ENCODE data around the gene PPM1H. TPM values are rescaled to one million over a fixed set of nuclear protein-coding genes. Genes with fewer than 3 reads are reported as not detected.

PPM1H gene
- total and polyA plus RNA-seq, 2 donors (not counting 1 experiment from before 2014, with no cell fraction given) = 0.01 TPM; not detected in 1

DNA sequence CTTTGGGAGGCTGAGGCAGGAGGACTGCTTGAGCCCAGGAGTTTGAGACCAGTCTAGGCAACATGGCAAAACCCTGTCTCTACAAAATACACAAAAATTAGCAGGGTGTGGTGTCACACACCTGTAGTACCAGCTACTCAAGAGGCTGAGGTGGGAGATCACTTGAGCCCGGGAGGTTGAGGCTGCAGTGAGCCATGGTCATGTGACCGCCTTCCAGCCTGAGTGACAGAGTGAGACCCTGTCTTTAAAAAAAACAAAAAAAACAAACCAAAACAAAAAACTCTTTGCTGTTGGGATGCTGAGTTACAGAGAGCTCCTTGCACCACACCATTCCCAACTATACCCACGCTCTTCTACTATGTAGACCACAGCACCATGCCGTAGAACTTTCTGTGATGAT, 221.2 kb downstream of the PPM1H start:
- no peak overlapping the region for H3K4me3 ChIP-seq (ENCODE audit: control extremely low read depth in 1 of 5, extremely low read depth in 1 of 5, insufficient read depth in 1 of 5, low read depth in 2 of 5, low read length in 4 of 5)
- DNase-seq (no peak), ATAC-seq (ENCODE audit: low read depth) (no peak)
- H2AFZ ChIP-seq (ENCODE audit: insufficient read depth, low read depth, low read length, poor library complexity, severe bottlenecking) = no peak overlapping the region
- 100% methylated on average over 2 of the region's 4 CpGs for WGBS (ENCODE audit: insufficient coverage)
- H3K27ac Mint-ChIP-seq = no peak overlapping the region
- ChIA-PET POLR2A (no interaction called here), CTCF (no interaction called here)
- no peaks in the 10 kb centered on the region for H3K9me3 ChIP-seq (ENCODE audit: control extremely low read depth in 1 of 3, control insufficient read depth in 2 of 3, insufficient read depth in 1 of 3, low read length in 2 of 3)
- no peaks in the 10 kb centered on the region for H3K4me1 Mint-ChIP-seq
- no peak overlapping the region for H3K9ac ChIP-seq (ENCODE audit: low read length)
- no peak overlapping the region for H3K4me3 Mint-ChIP-seq
- no peaks in the 10 kb centered on the region for H4K20me1 ChIP-seq (ENCODE audit: control insufficient read depth, insufficient read depth, low read length, poor library complexity, severe bottlenecking)
- H3K4me2 ChIP-seq (replicated peaks; ENCODE audit: low read depth, low read length, poor library complexity, severe bottlenecking) = no peak overlapping the region
- no peaks in the 10 kb centered on the region for H3K27me3 Mint-ChIP-seq
- no peaks in the 10 kb centered on the region for H3K27me3 ChIP-seq (replicated peaks in 1 of 4; ENCODE audit: control extremely low read depth in 1 of 4, control insufficient read depth in 3 of 4, insufficient read depth in 4 of 4, low read length in 3 of 4)
- H3K4me1 ChIP-seq (ENCODE audit: control insufficient read depth in 2 of 2, insufficient read depth in 2 of 2, low read length in 2 of 2) = no peaks in the 10 kb centered on the region
- intact Hi-C loops (cut with micrococcal nuclease) = no loop called here
- H3K79me2 ChIP-seq (ENCODE audit: control insufficient read depth, insufficient read depth, low read length) = no peaks in the 10 kb centered on the region
- no peak for TF ChIP-seq EZH2 (IDR thresholded peaks at IDR 0.05; ENCODE audit: borderline replicate concordance, insufficient read depth, low read depth, low read length, poor library complexity, severe bottlenecking)
- TF ChIP-seq, protein P1, sequence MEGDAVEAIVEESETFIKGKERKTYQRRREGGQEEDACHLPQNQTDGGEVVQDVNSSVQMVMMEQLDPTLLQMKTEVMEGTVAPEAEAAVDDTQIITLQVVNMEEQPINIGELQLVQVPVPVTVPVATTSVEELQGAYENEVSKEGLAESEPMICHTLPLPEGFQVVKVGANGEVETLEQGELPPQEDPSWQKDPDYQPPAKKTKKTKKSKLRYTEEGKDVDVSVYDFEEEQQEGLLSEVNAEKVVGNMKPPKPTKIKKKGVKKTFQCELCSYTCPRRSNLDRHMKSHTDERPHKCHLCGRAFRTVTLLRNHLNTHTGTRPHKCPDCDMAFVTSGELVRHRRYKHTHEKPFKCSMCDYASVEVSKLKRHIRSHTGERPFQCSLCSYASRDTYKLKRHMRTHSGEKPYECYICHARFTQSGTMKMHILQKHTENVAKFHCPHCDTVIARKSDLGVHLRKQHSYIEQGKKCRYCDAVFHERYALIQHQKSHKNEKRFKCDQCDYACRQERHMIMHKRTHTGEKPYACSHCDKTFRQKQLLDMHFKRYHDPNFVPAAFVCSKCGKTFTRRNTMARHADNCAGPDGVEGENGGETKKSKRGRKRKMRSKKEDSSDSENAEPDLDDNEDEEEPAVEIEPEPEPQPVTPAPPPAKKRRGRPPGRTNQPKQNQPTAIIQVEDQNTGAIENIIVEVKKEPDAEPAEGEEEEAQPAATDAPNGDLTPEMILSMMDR (IDR thresholded peaks at IDR 0.05) = no peak
- no peaks in the 10 kb centered on the region for H3K36me3 ChIP-seq (replicated peaks in 1 of 2; ENCODE audit: control extremely low read depth in 1 of 2, control insufficient read depth in 1 of 2, extremely low read depth in 1 of 2, insufficient read depth in 2 of 2, low read length in 1 of 2)
- H3K9me3 Mint-ChIP-seq (ENCODE audit: insufficient read depth) = no peaks in the 10 kb centered on the region
- no peak overlapping the region for H3K27ac ChIP-seq (ENCODE audit: low read length in 2 of 2)

GRCh38 chr12:62712681-62713573, 222.0 kb downstream of the PPM1H start:
- 97% methylated on average over 3 of the region's 8 CpGs for WGBS (ENCODE audit: insufficient coverage)
- H3K9me3 ChIP-seq (ENCODE audit: control extremely low read depth in 1 of 3, control insufficient read depth in 2 of 3, insufficient read depth in 1 of 3, low read length in 2 of 3) = no peaks in the 10 kb centered on the region
- no peak for DNase-seq
- H2AFZ ChIP-seq (ENCODE audit: insufficient read depth, low read depth, low read length, poor library complexity, severe bottlenecking) = no peak overlapping the region
- TF ChIP-seq, protein P1 (IDR thresholded peaks at IDR 0.05) = no peak
- no peak for TF ChIP-seq EZH2 (IDR thresholded peaks at IDR 0.05; ENCODE audit: borderline replicate concordance, insufficient read depth, low read depth, low read length, poor library complexity, severe bottlenecking)
- H3K27ac Mint-ChIP-seq = no peak overlapping the region
- no peak overlapping the region for H3K27ac ChIP-seq (ENCODE audit: low read length in 2 of 2)
- intact Hi-C loops (cut with micrococcal nuclease) = no loop called here
- no peaks in the 10 kb centered on the region for H4K20me1 ChIP-seq (ENCODE audit: control insufficient read depth, insufficient read depth, low read length, poor library complexity, severe bottlenecking)
- no peaks in the 10 kb centered on the region for H3K27me3 Mint-ChIP-seq
- H3K4me1 Mint-ChIP-seq = no peaks in the 10 kb centered on the region
- no peaks in the 10 kb centered on the region for H3K36me3 ChIP-seq (replicated peaks in 1 of 2; ENCODE audit: control extremely low read depth in 1 of 2, control insufficient read depth in 1 of 2, extremely low read depth in 1 of 2, insufficient read depth in 2 of 2, low read length in 1 of 2)
- H3K79me2 ChIP-seq (ENCODE audit: control insufficient read depth, insufficient read depth, low read length) = no peaks in the 10 kb centered on the region
- H3K4me3 Mint-ChIP-seq = no peak overlapping the region
- no peak for ATAC-seq (ENCODE audit: low read depth)
- H3K4me3 ChIP-seq (ENCODE audit: control extremely low read depth in 1 of 5, extremely low read depth in 1 of 5, insufficient read depth in 1 of 5, low read depth in 2 of 5, low read length in 4 of 5) = no peak overlapping the region
- no peaks in the 10 kb centered on the region for H3K27me3 ChIP-seq (replicated peaks in 1 of 4; ENCODE audit: control extremely low read depth in 1 of 4, control insufficient read depth in 3 of 4, insufficient read depth in 4 of 4, low read length in 3 of 4)
- H3K9ac ChIP-seq (ENCODE audit: low read length) = no peak overlapping the region
- POLR2A ChIA-PET = no interaction called here
- no peaks in the 10 kb centered on the region for H3K4me1 ChIP-seq (ENCODE audit: control insufficient read depth in 2 of 2, insufficient read depth in 2 of 2, low read length in 2 of 2)
- no peaks in the 10 kb centered on the region for H3K9me3 Mint-ChIP-seq (ENCODE audit: insufficient read depth)
- no peak overlapping the region for H3K4me2 ChIP-seq (replicated peaks; ENCODE audit: low read depth, low read length, poor library complexity, severe bottlenecking)
- CTCF ChIA-PET = no interaction called here

Data from B cell (primary cell).